Measurements from ENCODE around the gene PTPRN2.
"Not testable (repeated sequence)": the region's sequence is repeated elsewhere in the genome, so short reads cannot be mapped to it uniquely, and the experiment has no call there.

PTPRN2 gene

GRCh38 chr7:157895520-157896375, 691.9 kb downstream of the PTPRN2 start:
- Histone ChIP-seq H3K36me3 (ENCODE audit: control insufficient read depth in 2 of 2, insufficient read depth in 2 of 2, low read length in 2 of 2) (no peaks in the 10 kb centered on the region), H3K27me3 (ENCODE audit: control insufficient read depth in 2 of 2, insufficient read depth in 2 of 2, low read length in 2 of 2) (no peaks in the 10 kb centered on the region), H3K27ac (ENCODE audit: low read depth in 2 of 2, low read length in 2 of 2) (no peak overlapping the region), H3K4me3 (ENCODE audit: low read length in 2 of 2) (no peak overlapping the region), H3K9ac (ENCODE audit: low read depth in 1 of 2, low read length in 2 of 2) (no peak overlapping the region), H3K4me1 (ENCODE audit: control insufficient read depth in 2 of 2, insufficient read depth in 2 of 2, low read length in 2 of 2) (no peaks in the 10 kb centered on the region), H3K9me3 (ENCODE audit: control insufficient read depth in 2 of 2, low read length in 2 of 2) (no peaks in the 10 kb centered on the region)

GRCh38 chr7:157895098-157895497, 692.5 kb downstream of the PTPRN2 start:
- H3K9ac ChIP-seq (ENCODE audit: low read depth in 1 of 2, low read length in 2 of 2); H3K27me3 ChIP-seq (ENCODE audit: control insufficient read depth in 2 of 2, insufficient read depth in 2 of 2, low read length in 2 of 2); H3K36me3 ChIP-seq (ENCODE audit: control insufficient read depth in 2 of 2, insufficient read depth in 2 of 2, low read length in 2 of 2); H3K4me1 ChIP-seq (ENCODE audit: control insufficient read depth in 2 of 2, insufficient read depth in 2 of 2, low read length in 2 of 2); H3K4me3 ChIP-seq (ENCODE audit: low read length in 2 of 2); H3K9me3 ChIP-seq (ENCODE audit: control insufficient read depth in 2 of 2, low read length in 2 of 2); H3K27ac ChIP-seq (ENCODE audit: low read depth in 2 of 2, low read length in 2 of 2): not testable (repeated sequence)

GRCh38 chr7:157893535-157894044, 694.0 kb downstream of the PTPRN2 start:
- H3K27me3 ChIP-seq (ENCODE audit: control insufficient read depth in 2 of 2, insufficient read depth in 2 of 2, low read length in 2 of 2) = peaks cover 0 to 2% of the 10 kb centered on the region in 2 donors
- H3K4me1 ChIP-seq (ENCODE audit: control insufficient read depth in 2 of 2, insufficient read depth in 2 of 2, low read length in 2 of 2) = no peaks in the 10 kb centered on the region
- no peaks in the 10 kb centered on the region for H3K9me3 ChIP-seq (ENCODE audit: control insufficient read depth in 2 of 2, low read length in 2 of 2)
- no peak overlapping the region for H3K27ac ChIP-seq (ENCODE audit: low read depth in 2 of 2, low read length in 2 of 2)
- H3K4me3 ChIP-seq (ENCODE audit: low read length in 2 of 2) = no peak overlapping the region
- no peaks in the 10 kb centered on the region for H3K36me3 ChIP-seq (ENCODE audit: control insufficient read depth in 2 of 2, insufficient read depth in 2 of 2, low read length in 2 of 2)
- no peak overlapping the region for H3K9ac ChIP-seq (ENCODE audit: low read depth in 1 of 2, low read length in 2 of 2)

GRCh38 chr7:157892751-157893523, 694.7 kb downstream of the PTPRN2 start:
- Histone ChIP-seq H3K27ac (ENCODE audit: low read depth in 2 of 2, low read length in 2 of 2) (no peak overlapping the region), H3K4me1 (ENCODE audit: control insufficient read depth in 2 of 2, insufficient read depth in 2 of 2, low read length in 2 of 2) (no peaks in the 10 kb centered on the region), H3K9me3 (ENCODE audit: control insufficient read depth in 2 of 2, low read length in 2 of 2) (no peaks in the 10 kb centered on the region), H3K4me3 (ENCODE audit: low read length in 2 of 2) (no peak overlapping the region), H3K36me3 (ENCODE audit: control insufficient read depth in 2 of 2, insufficient read depth in 2 of 2, low read length in 2 of 2) (no peaks in the 10 kb centered on the region), H3K9ac (ENCODE audit: low read depth in 1 of 2, low read length in 2 of 2) (no peak overlapping the region), H3K27me3 (ENCODE audit: control insufficient read depth in 2 of 2, insufficient read depth in 2 of 2, low read length in 2 of 2) (peaks cover 0 to 2% of the 10 kb centered on the region in 2 donors)

DNA sequence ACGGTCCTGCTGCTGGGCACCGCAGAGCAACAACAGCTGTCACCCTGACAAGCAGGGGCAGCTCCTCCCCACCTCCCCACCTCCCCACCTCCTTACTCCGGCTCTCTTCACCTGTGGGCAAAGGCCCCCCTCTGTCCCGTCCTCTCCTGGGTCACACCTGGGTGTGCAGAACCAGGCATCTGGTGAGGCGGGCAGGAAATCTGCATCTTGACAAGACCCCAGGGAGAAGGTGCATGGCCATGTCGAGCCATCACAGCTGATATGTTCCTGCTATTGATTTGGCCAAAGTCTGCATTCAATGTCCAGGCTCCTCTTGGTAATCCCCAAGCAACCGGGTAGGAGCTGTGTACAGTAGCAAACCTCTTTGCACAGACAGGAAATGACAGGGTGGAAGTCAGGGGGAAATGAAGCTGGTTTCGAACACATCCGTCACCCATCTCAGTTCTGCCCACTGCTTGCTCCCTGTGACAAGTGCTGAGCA, 696.7 kb downstream of the PTPRN2 start:
- Histone ChIP-seq H3K27ac (ENCODE audit: low read depth in 2 of 2, low read length in 2 of 2) (no peak overlapping the region), H3K9ac (ENCODE audit: low read depth in 1 of 2, low read length in 2 of 2) (no peak overlapping the region), H3K9me3 (ENCODE audit: control insufficient read depth in 2 of 2, low read length in 2 of 2) (no peaks in the 10 kb centered on the region), H3K4me1 (ENCODE audit: control insufficient read depth in 2 of 2, insufficient read depth in 2 of 2, low read length in 2 of 2) (no peaks in the 10 kb centered on the region), H3K36me3 (ENCODE audit: control insufficient read depth in 2 of 2, insufficient read depth in 2 of 2, low read length in 2 of 2) (no peaks in the 10 kb centered on the region), H3K27me3 (ENCODE audit: control insufficient read depth in 2 of 2, insufficient read depth in 2 of 2, low read length in 2 of 2) (peaks cover 0 to 2% of the 10 kb centered on the region in 2 donors), H3K4me3 (ENCODE audit: low read length in 2 of 2) (no peak overlapping the region)

DNA sequence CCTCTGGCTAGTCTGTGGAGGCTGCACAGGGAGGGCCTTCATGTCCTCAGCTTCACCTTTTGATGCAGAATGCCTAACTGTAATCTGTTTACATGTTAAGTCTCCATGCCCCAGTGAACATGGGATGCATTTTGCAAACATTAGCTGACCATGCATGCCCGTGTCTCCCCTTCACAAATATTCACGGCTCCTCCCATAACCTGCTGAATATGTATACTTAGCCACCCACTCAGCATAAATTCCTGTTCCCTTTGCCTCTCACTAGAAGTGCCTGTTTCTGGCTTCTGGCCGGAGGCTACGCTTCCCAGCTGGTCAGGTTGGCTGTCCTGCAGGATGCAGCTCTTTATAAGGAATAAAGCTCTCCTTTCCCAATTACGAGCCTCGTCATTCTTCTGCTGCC, 698.1 kb downstream of the PTPRN2 start:
- H3K4me3 ChIP-seq (ENCODE audit: low read length in 2 of 2) = no peak overlapping the region
- H3K36me3 ChIP-seq (ENCODE audit: control insufficient read depth in 2 of 2, insufficient read depth in 2 of 2, low read length in 2 of 2) = no peaks in the 10 kb centered on the region
- H3K9me3 ChIP-seq (ENCODE audit: control insufficient read depth in 2 of 2, low read length in 2 of 2) = no peaks in the 10 kb centered on the region
- no peak overlapping the region for H3K9ac ChIP-seq (ENCODE audit: low read depth in 1 of 2, low read length in 2 of 2)
- H3K27me3 ChIP-seq (ENCODE audit: control insufficient read depth in 2 of 2, insufficient read depth in 2 of 2, low read length in 2 of 2) = peaks cover 0 to 2% of the 10 kb centered on the region in 2 donors
- H3K27ac ChIP-seq (ENCODE audit: low read depth in 2 of 2, low read length in 2 of 2) = no peak overlapping the region
- no peaks in the 10 kb centered on the region for H3K4me1 ChIP-seq (ENCODE audit: control insufficient read depth in 2 of 2, insufficient read depth in 2 of 2, low read length in 2 of 2)

DNA sequence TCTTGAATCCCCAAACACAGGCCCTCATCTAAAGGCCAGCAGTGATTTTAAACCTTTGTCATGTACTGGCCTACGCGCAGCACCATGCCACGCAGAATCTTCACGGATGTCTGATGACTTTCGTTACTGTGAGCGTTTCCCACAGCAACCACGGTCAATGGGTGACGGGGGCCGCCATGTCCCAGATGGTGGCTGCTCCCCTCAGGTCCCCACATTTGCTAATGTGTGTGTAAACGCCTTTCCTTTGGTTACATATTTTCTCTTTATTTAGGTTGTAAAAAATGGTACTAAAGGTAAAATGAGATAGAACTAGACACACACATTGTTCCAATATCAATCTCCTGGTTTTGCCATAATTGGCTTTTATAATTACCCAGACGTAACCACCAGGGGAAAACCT, 699.0 kb downstream of the PTPRN2 start:
- Histone ChIP-seq H3K9me3 (ENCODE audit: control insufficient read depth in 2 of 2, low read length in 2 of 2) (no peaks in the 10 kb centered on the region), H3K4me3 (ENCODE audit: low read length in 2 of 2) (no peak overlapping the region), H3K27me3 (ENCODE audit: control insufficient read depth in 2 of 2, insufficient read depth in 2 of 2, low read length in 2 of 2) (peaks cover 0 to 2% of the 10 kb centered on the region in 2 donors), H3K27ac (ENCODE audit: low read depth in 2 of 2, low read length in 2 of 2) (no peak overlapping the region), H3K9ac (ENCODE audit: low read depth in 1 of 2, low read length in 2 of 2) (no peak overlapping the region), H3K36me3 (ENCODE audit: control insufficient read depth in 2 of 2, insufficient read depth in 2 of 2, low read length in 2 of 2) (no peaks in the 10 kb centered on the region), H3K4me1 (ENCODE audit: control insufficient read depth in 2 of 2, insufficient read depth in 2 of 2, low read length in 2 of 2) (no peaks in the 10 kb centered on the region)

DNA sequence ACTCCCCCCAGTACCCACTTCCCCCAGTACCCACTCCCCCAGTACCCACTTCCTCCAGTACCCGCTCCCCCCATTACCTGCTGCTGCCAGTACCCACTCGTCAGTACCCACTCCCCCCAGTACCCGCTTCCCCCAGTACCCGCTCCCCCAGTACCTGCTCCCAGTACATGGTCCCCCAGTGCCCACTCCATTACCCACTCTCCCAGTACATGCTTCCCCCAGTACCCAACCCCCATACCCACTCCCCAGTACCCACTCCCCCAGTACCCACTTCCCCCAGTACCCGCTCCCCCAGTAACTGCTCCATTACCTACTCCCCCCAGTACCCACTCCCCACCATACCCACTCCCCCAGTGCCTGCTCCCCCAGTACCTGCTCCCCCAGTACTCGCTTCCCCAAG, 700.2 kb downstream of the PTPRN2 start:
- Histone ChIP-seq H3K9me3 (ENCODE audit: control insufficient read depth in 2 of 2, low read length in 2 of 2) (no peaks in the 10 kb centered on the region), H3K27ac (ENCODE audit: low read depth in 2 of 2, low read length in 2 of 2) (no peak overlapping the region), H3K27me3 (ENCODE audit: control insufficient read depth in 2 of 2, insufficient read depth in 2 of 2, low read length in 2 of 2) (peaks cover 0 to 2% of the 10 kb centered on the region in 2 donors), H3K4me1 (ENCODE audit: control insufficient read depth in 2 of 2, insufficient read depth in 2 of 2, low read length in 2 of 2) (no peaks in the 10 kb centered on the region), H3K4me3 (ENCODE audit: low read length in 2 of 2) (no peak overlapping the region), H3K36me3 (ENCODE audit: control insufficient read depth in 2 of 2, insufficient read depth in 2 of 2, low read length in 2 of 2) (no peaks in the 10 kb centered on the region), H3K9ac (ENCODE audit: low read depth in 1 of 2, low read length in 2 of 2) (no peak overlapping the region)

DNA sequence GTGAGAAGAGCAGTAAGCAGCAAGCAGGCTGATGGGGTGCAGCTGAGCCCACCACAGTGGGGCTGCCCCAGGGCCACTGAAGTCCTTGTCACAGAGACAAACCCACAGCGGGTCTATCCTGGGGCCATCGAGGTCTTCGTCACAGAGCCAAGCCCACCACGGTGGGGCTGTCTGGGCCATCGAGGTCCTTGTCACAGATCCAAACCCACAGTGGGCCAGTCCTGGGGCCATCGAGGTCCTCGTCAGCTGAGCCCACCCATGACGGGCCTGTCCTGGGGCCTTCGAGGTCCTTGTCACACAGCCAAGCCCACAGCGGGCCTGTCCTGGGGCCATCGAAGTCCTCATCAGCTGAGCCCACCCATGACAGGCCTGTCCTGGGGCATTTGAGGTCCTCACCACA, 700.9 kb downstream of the PTPRN2 start:
- Histone ChIP-seq H3K27me3 (ENCODE audit: control insufficient read depth in 2 of 2, insufficient read depth in 2 of 2, low read length in 2 of 2) (peaks cover 0 to 2% of the 10 kb centered on the region in 2 donors), H3K9me3 (ENCODE audit: control insufficient read depth in 2 of 2, low read length in 2 of 2) (no peaks in the 10 kb centered on the region), H3K36me3 (ENCODE audit: control insufficient read depth in 2 of 2, insufficient read depth in 2 of 2, low read length in 2 of 2) (no peaks in the 10 kb centered on the region)

GRCh38 chr7:157886266-157886665, 701.4 kb downstream of the PTPRN2 start:
- H3K9me3 ChIP-seq (ENCODE audit: control insufficient read depth in 2 of 2, low read length in 2 of 2) = no peaks in the 10 kb centered on the region

More for the DNA sequence above, 700.9 kb downstream of the PTPRN2 start:
- Histone ChIP-seq H3K4me1 (ENCODE audit: control insufficient read depth in 2 of 2, insufficient read depth in 2 of 2, low read length in 2 of 2) (no peaks in the 10 kb centered on the region), H3K27ac (ENCODE audit: low read depth in 2 of 2, low read length in 2 of 2) (no peak overlapping the region), H3K4me3 (ENCODE audit: low read length in 2 of 2) (no peak overlapping the region), H3K9ac (ENCODE audit: low read depth in 1 of 2, low read length in 2 of 2) (no peak overlapping the region)

More at GRCh38 chr7:157886266-157886665, 701.4 kb downstream of the PTPRN2 start:
- Histone ChIP-seq H3K4me1 (ENCODE audit: control insufficient read depth in 2 of 2, insufficient read depth in 2 of 2, low read length in 2 of 2) (no peaks in the 10 kb centered on the region), H3K36me3 (ENCODE audit: control insufficient read depth in 2 of 2, insufficient read depth in 2 of 2, low read length in 2 of 2) (no peaks in the 10 kb centered on the region), H3K9ac (ENCODE audit: low read depth in 1 of 2, low read length in 2 of 2) (no peak overlapping the region), H3K27ac (ENCODE audit: low read depth in 2 of 2, low read length in 2 of 2) (no peak overlapping the region), H3K27me3 (ENCODE audit: control insufficient read depth in 2 of 2, insufficient read depth in 2 of 2, low read length in 2 of 2) (peaks cover 0 to 2% of the 10 kb centered on the region in 2 donors), H3K4me3 (ENCODE audit: low read length in 2 of 2) (no peak overlapping the region)
